HG03159 (cell line): ENCODE results near the gene IL1RAPL2.
"Not testable (repeated sequence)": the region's sequence is repeated elsewhere in the genome, so short reads cannot be mapped to it uniquely, and the experiment has no call there.

ENCODE experiments used
- ATAC-seq: cut with Tn5 transposase; IDR thresholded peaks from one replicate; pipeline ENCODE4 v1.9.1; 2021; ENCODE audit warnings: mild to moderate bottlenecking, moderate library complexity; ENCODE audit not compliant: unreplicated experiment

IL1RAPL2 gene

GRCh38 chrX:105134273-105134672 is 568.3 kb downstream of the IL1RAPL2 start:
- no peak for ATAC-seq

GRCh38 chrX:105136786-105137185 is 570.8 kb downstream of the IL1RAPL2 start:
- no peak for ATAC-seq

DNA sequence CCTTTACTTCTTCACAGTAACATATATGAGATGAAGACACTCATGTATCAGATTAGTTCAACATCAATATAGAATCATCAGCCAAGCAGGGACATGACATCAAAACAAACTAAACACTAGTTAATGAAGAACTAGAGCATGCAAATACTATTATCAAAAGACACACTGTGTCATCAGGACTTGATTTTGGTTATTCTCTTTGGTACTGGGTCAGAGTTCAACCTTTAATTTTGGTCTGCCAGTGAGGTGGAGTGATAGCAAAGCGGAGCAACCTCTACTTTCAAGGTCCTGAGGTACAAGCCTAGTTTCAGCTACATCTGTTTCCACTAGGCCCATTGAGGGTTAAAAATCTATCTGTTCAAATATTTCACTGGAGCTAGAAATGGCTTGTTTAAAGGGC is 584.0 kb downstream of the IL1RAPL2 start:
- ATAC-seq: no peak

- no peak for ATAC-seq
Observed at GRCh38 chrX:105150557-105150956, 584.6 kb downstream of the IL1RAPL2 start.

DNA sequence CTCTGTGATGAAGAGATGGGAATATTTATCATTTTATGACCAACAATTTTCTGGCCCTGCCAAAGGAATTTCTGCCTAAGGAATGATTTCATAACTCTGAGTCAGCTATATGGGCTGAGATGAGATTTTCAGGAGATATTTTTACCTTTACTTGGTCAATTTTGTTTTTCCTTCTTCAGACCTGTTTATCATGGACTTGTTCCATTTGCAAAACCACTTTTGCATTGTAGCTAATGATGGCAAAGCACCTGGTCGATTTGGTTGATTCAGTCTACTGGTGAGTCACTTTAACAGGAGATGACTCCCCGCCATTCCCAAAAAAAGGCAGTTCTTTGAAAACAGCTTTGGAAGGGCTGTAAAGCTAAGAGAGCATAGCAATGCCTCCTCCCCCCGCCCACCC is 601.2 kb downstream of the IL1RAPL2 start:
- ATAC-seq: no peak

DNA sequence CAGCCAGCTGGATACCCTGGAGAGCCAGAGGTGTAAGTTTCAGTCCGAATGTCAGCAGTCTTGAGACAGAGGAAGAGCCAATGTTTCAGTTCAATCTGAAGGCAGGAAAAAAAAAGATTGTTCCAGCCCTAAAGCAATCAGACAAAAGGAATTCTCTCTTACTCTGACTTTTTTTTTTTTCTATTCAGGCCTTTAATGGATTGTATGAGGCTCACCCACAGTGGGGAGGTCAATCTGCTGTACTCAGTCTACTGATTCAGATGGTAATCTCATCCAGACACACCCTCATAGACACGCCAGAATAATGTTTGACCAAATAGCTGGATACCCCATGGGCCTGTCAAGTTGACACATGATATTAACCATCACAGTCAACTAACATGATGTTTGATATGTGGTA is 602.6 kb downstream of the IL1RAPL2 start:
- no peak for ATAC-seq

DNA sequence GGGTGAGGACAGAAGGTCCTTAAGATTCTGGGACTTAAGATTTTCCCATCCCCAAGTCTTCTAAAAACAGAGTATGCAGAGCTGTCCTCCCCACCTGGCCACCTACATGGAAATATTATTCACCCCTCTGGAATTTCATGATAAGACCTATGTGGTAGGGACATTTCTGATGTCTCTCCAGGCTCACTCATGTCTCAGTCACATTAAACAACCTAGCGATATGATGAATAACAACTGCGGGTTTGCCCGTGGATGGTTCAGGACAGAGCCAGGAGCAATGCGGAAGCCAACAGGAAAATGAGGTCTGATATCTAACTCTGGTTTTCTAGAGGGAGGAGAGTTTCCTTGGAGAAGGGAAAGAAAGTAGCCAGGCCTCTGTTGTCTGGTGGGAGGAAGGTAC is 607.1 kb downstream of the IL1RAPL2 start:
- no peak for ATAC-seq

DNA sequence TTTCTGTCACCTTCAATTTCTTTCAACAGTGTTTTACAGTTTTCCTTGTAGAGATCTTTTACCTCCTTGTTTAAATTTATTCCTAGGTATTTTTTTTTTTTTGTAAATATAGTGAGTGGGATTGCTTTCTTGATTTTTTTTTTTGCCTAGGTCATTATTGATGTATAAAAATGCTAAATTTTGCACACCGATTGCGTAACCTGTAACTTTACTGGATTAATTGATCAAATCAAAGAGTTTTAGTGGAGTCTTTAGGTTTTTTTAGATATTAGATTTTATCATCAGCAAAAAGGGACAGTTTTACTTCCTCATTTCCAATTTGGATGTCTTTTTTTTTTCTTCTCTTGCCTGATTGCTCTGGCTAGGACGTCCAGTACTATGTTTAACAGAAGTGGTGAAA is 613.6 kb downstream of the IL1RAPL2 start:
- no peak for ATAC-seq

DNA sequence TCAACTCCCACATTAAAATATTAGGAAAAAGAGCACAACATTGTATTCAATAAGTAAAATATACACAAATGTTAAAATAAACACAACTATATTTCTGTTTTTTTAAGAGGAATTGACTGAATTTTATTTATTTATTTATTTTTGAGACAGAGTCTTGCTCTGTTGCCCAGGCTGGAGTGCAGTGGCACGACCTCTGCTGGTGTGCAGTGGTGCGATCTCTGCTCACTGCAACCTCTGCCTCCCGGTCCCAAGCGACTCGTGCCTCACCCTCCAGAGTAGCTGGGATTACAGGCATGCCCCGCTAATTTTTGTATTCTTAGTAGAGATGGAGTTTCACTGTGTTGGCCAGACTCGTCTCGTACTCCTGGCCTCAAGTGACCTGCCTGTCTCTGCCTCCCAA is 623.1 kb downstream of the IL1RAPL2 start:
- ATAC-seq: no peak

GRCh38 chrX:105190252-105190853 is 624.4 kb downstream of the IL1RAPL2 start:
- no peak for ATAC-seq

GRCh38 chrX:105191878-105192277 is 625.9 kb downstream of the IL1RAPL2 start:
- ATAC-seq: peak; percentile 78

GRCh38 chrX:105209406-105209805 is 643.4 kb downstream of the IL1RAPL2 start:
- ATAC-seq: no peak

DNA sequence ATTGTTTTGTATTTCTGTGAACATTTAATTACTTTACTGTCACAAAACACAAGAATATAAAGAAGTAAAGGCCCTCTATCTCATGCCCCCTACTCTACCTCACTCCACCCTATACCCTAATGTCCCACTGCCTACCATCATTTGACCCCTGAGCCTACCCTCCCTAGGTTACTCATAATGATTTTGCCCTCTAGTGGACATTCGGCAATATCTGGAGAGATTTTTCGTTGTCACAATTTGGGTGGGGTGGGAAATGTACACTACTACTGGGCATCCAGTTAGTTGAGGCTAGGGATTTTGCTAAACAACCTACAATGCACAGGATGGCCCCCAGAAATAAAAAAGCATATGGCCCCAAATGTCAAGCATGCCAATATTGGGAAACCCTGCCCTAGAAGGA is 644.3 kb downstream of the IL1RAPL2 start:
- no peak for ATAC-seq

DNA sequence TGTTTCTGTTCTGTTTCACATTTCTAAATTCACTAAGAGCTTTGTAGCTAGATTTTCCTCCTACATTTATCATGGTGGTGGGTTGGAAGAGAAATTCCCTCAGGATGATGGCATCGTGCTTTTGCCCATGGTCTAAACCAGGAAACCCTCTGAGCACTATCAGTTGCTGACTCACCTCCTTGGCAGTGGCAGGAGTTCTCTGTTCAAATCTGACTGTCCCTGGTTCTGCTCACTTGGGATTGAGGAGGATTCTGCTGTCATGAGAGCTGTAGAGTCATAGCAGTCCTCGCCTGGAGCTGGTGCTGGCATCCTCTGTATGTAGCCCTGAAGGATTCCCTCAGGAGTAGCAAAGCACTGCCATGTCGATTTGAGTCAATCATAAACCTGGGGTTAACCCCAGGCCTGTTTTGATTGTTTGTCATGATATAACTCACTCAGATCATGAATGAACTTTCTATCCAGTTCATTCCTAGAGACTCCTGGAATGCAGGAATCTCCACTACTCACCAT is 645.1 kb downstream of the IL1RAPL2 start:
- no peak for ATAC-seq

DNA sequence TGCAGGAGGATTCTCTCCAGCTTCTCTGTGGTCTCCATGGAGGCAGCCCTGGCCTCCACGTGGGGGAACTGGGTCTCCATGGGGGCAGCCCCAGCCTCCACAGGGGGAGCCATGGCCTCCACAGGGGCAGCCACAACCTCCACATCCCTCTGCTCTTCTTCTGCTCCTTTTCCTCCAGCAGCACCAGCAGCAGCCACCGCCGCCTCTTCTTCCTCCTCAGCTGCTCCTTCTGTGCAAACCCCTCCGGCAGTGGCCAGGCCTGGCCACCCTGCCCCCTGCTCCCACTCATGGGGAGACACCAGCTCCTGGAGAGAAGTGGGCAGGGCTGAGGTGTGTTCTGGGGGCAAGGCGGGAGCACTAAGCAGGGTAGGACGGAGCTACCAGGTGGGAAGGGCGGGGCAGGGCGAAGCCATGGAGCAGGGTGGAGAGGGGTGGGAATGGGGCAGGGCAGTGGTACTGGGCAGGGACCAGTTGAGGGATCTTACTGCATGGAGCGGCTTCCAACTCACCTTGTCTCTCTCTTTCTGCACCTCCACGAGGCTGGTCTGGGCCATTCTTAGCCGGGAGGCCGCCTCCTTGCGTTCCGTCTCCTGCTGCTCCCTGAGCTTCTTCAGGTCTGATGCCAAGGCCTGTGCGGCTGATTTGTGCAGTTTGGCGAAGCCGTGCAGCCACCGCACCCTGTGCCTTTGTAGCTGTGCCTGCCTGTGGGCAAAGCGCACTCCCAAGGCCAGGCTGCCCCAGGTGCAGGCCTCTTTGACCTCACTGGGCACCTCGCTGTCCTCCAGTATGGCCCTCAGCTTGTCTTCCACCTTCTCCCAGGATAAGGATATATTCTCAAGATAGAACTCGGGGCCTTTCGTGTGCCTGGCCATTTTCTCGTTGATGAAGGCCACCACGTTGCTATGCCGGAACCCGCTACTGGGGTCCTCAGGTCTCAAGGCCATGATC is 653.7 kb downstream of the IL1RAPL2 start:
- ATAC-seq: no peak

- ATAC-seq: no peak
Observed at GRCh38 chrX:105220636-105221035, 654.6 kb downstream of the IL1RAPL2 start, which contains the start of gene TEX13A. TSS of gene TEX13A (minus strand) at chrX:105220694. CDS start at chrX:105220397, 297 bp downstream.

DNA sequence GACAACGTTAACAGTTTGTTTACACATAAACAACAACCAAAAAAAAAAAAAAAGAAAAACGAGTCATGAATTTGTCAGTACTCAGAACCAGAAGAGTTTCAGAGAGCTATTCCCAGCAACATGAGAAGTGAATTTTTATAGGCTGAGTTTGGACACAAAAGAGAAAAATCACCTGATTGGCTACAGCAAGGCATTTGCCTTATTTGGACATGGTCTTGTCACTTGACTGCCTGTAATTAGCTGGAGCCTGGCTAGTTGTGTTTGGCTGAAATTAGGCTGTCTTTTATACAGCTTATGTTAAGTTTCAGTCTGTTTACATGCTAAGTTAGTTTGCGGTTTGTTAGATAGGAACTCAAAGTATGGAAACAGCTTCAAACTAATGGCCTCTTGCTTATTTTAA is 655.4 kb downstream of the IL1RAPL2 start:
- no peak for ATAC-seq

GRCh38 chrX:105226499-105226898 is 660.5 kb downstream of the IL1RAPL2 start:
- no peak for ATAC-seq

- no peak for ATAC-seq
Observed at GRCh38 chrX:105228602-105229001, 662.6 kb downstream of the IL1RAPL2 start.

DNA sequence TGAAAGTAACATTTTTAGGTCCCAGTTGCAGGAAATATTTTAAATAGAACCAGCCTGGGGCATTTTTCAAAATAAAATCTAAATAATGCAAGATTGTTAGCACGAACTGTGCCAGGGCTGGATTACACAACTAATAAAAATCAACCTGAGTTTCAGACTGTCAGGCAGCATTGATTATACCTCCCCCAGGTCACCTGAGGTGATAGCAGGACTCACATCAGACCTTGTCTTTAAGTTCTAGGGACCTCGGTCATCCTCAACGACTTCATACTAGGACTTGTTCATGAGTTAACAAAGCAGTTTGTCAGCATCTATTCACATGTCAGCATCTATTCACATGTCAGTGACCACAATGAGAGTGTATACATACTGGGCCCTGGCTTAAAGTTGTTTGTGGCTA is 663.1 kb downstream of the IL1RAPL2 start:
- ATAC-seq: no peak

DNA sequence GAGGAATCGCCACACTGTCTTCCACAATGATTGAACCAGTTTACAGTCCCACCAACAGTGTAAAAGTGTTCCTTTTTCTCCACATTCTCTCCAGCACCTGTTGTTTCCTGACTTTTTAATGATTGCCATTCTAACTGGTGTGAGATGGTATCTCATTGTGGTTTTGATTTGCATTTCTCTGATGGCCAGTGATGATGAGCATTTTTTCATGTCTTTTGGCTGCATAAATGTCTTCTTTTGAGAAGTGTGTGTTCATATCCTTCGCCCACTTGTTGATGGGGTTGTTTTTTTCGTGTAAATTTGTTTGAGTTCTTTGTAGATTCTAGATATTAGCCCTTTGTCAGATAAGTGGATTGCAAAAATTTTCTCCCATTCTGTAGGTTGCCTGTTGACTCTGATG is 671.4 kb downstream of the IL1RAPL2 start:
- not testable (repeated sequence) for ATAC-seq

DNA sequence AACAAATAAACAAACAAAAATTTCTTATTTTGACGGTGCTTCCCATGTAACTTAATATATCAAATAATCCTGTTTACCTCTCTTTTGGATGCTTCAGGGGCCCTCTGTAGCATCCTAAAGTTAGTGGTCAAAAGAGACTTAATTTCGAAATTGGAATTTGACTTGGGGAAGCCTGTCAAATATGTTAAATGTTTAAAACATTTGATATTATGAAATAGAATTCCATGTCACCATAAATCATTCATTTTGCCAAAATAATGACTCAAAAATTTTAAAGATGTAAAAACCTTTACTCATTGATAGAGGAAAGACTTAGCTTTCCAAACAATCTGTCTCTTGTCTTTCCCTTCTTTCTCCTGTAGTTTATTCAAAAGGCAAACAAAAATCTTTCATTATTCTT is 675.1 kb downstream of the IL1RAPL2 start:
- ATAC-seq: no peak
